Measurements from ENCODE around the gene IL10RB. TPM values are rescaled to one million over a fixed set of nuclear protein-coding genes. Genes with fewer than 3 reads are reported as not detected.

The IL10RB gene
- total RNA-seq, 4 donors from 2014 or later, result 19.8 to 83.8 (median 35.1) TPM

GRCh38 chr21:33270986-33271385 is 4.8 kb downstream of the IL10RB start:
- no peak for TF ChIP-seq CTCF (IDR thresholded peaks at IDR 0.05; ENCODE audit: low read depth)

GRCh38 chr21:33273044-33273443 is 6.9 kb downstream of the IL10RB start:
- TF ChIP-seq CTCF (IDR thresholded peaks at IDR 0.05; ENCODE audit: low read depth), result no peak

GRCh38 chr21:33278721-33279120 is 12.6 kb downstream of the IL10RB start:
- no peak for TF ChIP-seq CTCF (IDR thresholded peaks at IDR 0.05; ENCODE audit: low read depth)

GRCh38 chr21:33279330-33279820 is 13.2 kb downstream of the IL10RB start:
- TF ChIP-seq CTCF (IDR thresholded peaks at IDR 0.05; ENCODE audit: low read depth), result no peak

GRCh38 chr21:33281096-33281652 is 15.0 kb downstream of the IL10RB start:
- no peak for TF ChIP-seq CTCF (IDR thresholded peaks at IDR 0.05; ENCODE audit: low read depth)

GRCh38 chr21:33283203-33283602 is 17.0 kb downstream of the IL10RB start:
- no peak for TF ChIP-seq CTCF (IDR thresholded peaks at IDR 0.05; ENCODE audit: low read depth)

GRCh38 chr21:33286076-33286475 is 19.9 kb downstream of the IL10RB start:
- no peak for TF ChIP-seq CTCF (IDR thresholded peaks at IDR 0.05; ENCODE audit: low read depth)

Data from subcutaneous adipose tissue (tissue), 4 donors.